MM.1S (cell line): ENCODE measurements around the gene DPYSL5.
A peak's percentile ranks its signal among the peaks of the same experiment; 100 is the strongest.
"Not testable (repeated sequence)": the region's sequence is repeated elsewhere in the genome, so short reads cannot be mapped to it uniquely, and the experiment has no call there.

Source experiments
- DNase-seq: peaks from one replicate; pipeline ENCODE4 v3.0.0-alpha.2; 2015
- H2AFZ ChIP-seq: fragments of 300-600 bp; sonication (generic); 2 replicates; pipeline ENCODE4 v1.6.0; 2016; ENCODE audit warnings: antibody characterized with exemption, low read length
- H3F3A ChIP-seq: fragments of 300-600 bp; sonication (generic); 2 replicates; pipeline ENCODE4 v1.6.1; 2016; ENCODE audit warnings: mild to moderate bottlenecking, antibody characterized with exemption, low read length, moderate library complexity, mixed read lengths; ENCODE audit not compliant: insufficient read depth
- H3K27ac ChIP-seq: fragments of 300-600 bp; sonication (generic); 2 replicates; pipeline ENCODE4 v1.5.1; 2016; ENCODE audit warnings: mild to moderate bottlenecking, low read length
- H3K27me3 ChIP-seq: fragments of 300-600 bp; sonication (generic); replicated peaks from 2 replicates; pipeline ENCODE4 v1.6.0; 2016; ENCODE audit warnings: low read length; ENCODE audit not compliant: insufficient read depth
- H3K36me3 ChIP-seq: fragments of 300-600 bp; sonication (generic); replicated peaks from 2 replicates; pipeline ENCODE4 v1.6.1; 2016; ENCODE audit warnings: mild to moderate bottlenecking, low read length, mixed read lengths; ENCODE audit not compliant: insufficient read depth
- H3K4me1 ChIP-seq: fragments of 300-600 bp; sonication (generic); 2 replicates; pipeline ENCODE4 v1.6.1; 2016; ENCODE audit warnings: low read length, mixed read lengths
- H3K4me2 ChIP-seq: fragments of 300-600 bp; sonication (generic); 2 replicates; pipeline ENCODE4 v1.6.0; 2016; ENCODE audit warnings: low read depth, low read length
- H3K4me3 ChIP-seq: fragments of 300-600 bp; sonication (generic); 2 replicates; pipeline ENCODE4 v1.5.1; 2016; ENCODE audit warnings: low read length, mixed read lengths
- H3K79me2 ChIP-seq: fragments of 300-600 bp; sonication (generic); 2 replicates; pipeline ENCODE4 v1.6.1; 2016; ENCODE audit warnings: mixed run types, low read length, mixed read lengths
- H3K9ac ChIP-seq: fragments of 300-600 bp; sonication (generic); 2 replicates; pipeline ENCODE4 v1.6.1; 2016; ENCODE audit warnings: low read length, mixed read lengths
- H3K9me2 ChIP-seq: fragments of 300-600 bp; sonication (generic); replicated peaks from 2 replicates; pipeline ENCODE4 v1.6.1; 2016; ENCODE audit warnings: mild to moderate bottlenecking, low read length, mixed read lengths; ENCODE audit not compliant: insufficient read depth
- H3K9me3 ChIP-seq: fragments of 300-600 bp; sonication (generic); replicated peaks from 2 replicates; pipeline ENCODE4 v1.6.1; 2016; ENCODE audit warnings: mild to moderate bottlenecking, low read length, mixed read lengths; ENCODE audit not compliant: insufficient read depth
- H4K20me1 ChIP-seq: fragments of 300-600 bp; sonication (generic); 2 replicates; pipeline ENCODE4 v1.6.1; 2016; ENCODE audit warnings: mild to moderate bottlenecking, low read length, moderate library complexity, mixed read lengths; ENCODE audit not compliant: insufficient read depth
- CTCF ChIP-seq: fragments of 300-600 bp; sonication (generic); IDR thresholded peaks from 2 replicates; pipeline ENCODE4 v1.5.1; 2016; ENCODE audit warnings: antibody characterized with exemption, low read length, mixed read lengths
- EZH2 ChIP-seq: fragments of 300-600 bp; sonication (generic); optimal IDR thresholded peaks from 2 replicates; pipeline ENCODE3; 2017; ENCODE audit warnings: low read depth, mild to moderate bottlenecking, antibody characterized with exemption, low read length, mixed read lengths
- EZH2phosphoT487 ChIP-seq: fragments of 300-600 bp; sonication (generic); IDR thresholded peaks from 2 replicates; pipeline ENCODE4 v1.6.1; 2018; ENCODE audit warnings: antibody characterized with exemption, low read length

DPYSL5 gene

GRCh38 chr2:26921323-26921722, 73.4 kb downstream of the DPYSL5 start:
- Histone ChIP-seq H3K36me3 (no peaks in the 10 kb centered on the region), H3K9ac (no peak overlapping the region), H3K79me2 (no peaks in the 10 kb centered on the region), H3F3A (no peaks in the 10 kb centered on the region), H3K27me3 (peaks cover 12% of the 10 kb centered on the region), H2AFZ (no peak overlapping the region), H3K27ac (no peak overlapping the region), H3K4me2 (no peak overlapping the region), H3K4me1 (no peaks in the 10 kb centered on the region), H4K20me1 (no peaks in the 10 kb centered on the region), H3K4me3 (no peak overlapping the region), H3K9me2 (no peaks in the 10 kb centered on the region), H3K9me3 (no peaks in the 10 kb centered on the region)
- no peak for TF ChIP-seq CTCF
- TF ChIP-seq EZH2, result no peak
- no peak for TF ChIP-seq EZH2phosphoT487
- no peak for DNase-seq

- peak; percentile 75 for TF ChIP-seq CTCF
- no peak for TF ChIP-seq EZH2
- Histone ChIP-seq H3K36me3 (no peaks in the 10 kb centered on the region), H3K79me2 (no peaks in the 10 kb centered on the region), H3K9me2 (no peaks in the 10 kb centered on the region), H3F3A (no peaks in the 10 kb centered on the region), H3K9ac (no peak overlapping the region), H3K27me3 (0 out of 2 replicates have a peak, but pooled peaks cover 5% of the 10 kb centered on the region), H3K27ac (no peak overlapping the region), H3K4me2 (0 out of 2 replicates have a peak overlapping the region, but pooled peaks have one; percentile 10), H3K4me3 (no peak overlapping the region), H2AFZ (no peak overlapping the region), H4K20me1 (no peaks in the 10 kb centered on the region), H3K9me3 (no peaks in the 10 kb centered on the region), H3K4me1 (no peaks in the 10 kb centered on the region)
- peak; percentile 46 for DNase-seq
Observed at GRCh38 chr2:26922405-26923188, 74.7 kb downstream of the DPYSL5 start.

- not testable (repeated sequence) for H3K9me3 ChIP-seq, DNase-seq, H3K4me2 ChIP-seq, H3F3A ChIP-seq, H3K9ac ChIP-seq, H3K36me3 ChIP-seq, H3K27ac ChIP-seq, H3K4me3 ChIP-seq, H3K79me2 ChIP-seq, H2AFZ ChIP-seq, H3K9me2 ChIP-seq, H4K20me1 ChIP-seq, H3K27me3 ChIP-seq, H3K4me1 ChIP-seq
Observed at GRCh38 chr2:26923189-26923466, 75.2 kb downstream of the DPYSL5 start.

GRCh38 chr2:26924731-26925099, 76.8 kb downstream of the DPYSL5 start:
- no peaks in the 10 kb centered on the region for H3K36me3 ChIP-seq
- no peaks in the 10 kb centered on the region for H3K9me2 ChIP-seq
- H4K20me1 ChIP-seq, result no peaks in the 10 kb centered on the region
- H3K27me3 ChIP-seq, result 0 out of 2 replicates have a peak, but pooled peaks cover 5% of the 10 kb centered on the region
- no peak overlapping the region for H3K9ac ChIP-seq
- no peaks in the 10 kb centered on the region for H3K4me1 ChIP-seq
- H3K4me2 ChIP-seq, result no peak overlapping the region
- DNase-seq, result no peak
- H3K27ac ChIP-seq, result no peak overlapping the region
- no peaks in the 10 kb centered on the region for H3K9me3 ChIP-seq
- TF ChIP-seq EZH2 (no peak), EZH2phosphoT487 (no peak), CTCF (no peak)
- no peak overlapping the region for H2AFZ ChIP-seq
- H3K79me2 ChIP-seq, result no peaks in the 10 kb centered on the region
- no peak overlapping the region for H3K4me3 ChIP-seq
- no peaks in the 10 kb centered on the region for H3F3A ChIP-seq
